Measurements from ENCODE around the gene ACAP2.

DNA sequence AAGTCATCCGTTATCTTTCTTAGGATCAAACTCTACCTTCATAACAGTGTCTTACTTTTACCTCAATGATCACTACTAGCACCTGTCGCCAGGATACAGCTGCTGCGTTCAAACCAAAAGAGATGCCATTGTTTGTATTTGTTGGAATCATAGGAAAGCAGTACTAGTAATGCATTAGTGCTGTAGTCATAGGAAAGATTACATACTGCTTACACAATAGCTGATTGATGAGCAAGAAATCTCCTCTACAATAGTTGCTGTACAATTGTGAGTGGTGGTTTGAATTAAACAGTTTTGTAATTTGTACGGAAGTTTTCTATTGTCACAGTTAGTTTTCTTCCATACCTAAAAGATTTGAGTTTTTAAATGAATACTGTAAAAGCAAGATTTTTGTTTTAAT lies 21.4 kb downstream of the ACAP2 start:
- TF ChIP-seq, protein P1, sequence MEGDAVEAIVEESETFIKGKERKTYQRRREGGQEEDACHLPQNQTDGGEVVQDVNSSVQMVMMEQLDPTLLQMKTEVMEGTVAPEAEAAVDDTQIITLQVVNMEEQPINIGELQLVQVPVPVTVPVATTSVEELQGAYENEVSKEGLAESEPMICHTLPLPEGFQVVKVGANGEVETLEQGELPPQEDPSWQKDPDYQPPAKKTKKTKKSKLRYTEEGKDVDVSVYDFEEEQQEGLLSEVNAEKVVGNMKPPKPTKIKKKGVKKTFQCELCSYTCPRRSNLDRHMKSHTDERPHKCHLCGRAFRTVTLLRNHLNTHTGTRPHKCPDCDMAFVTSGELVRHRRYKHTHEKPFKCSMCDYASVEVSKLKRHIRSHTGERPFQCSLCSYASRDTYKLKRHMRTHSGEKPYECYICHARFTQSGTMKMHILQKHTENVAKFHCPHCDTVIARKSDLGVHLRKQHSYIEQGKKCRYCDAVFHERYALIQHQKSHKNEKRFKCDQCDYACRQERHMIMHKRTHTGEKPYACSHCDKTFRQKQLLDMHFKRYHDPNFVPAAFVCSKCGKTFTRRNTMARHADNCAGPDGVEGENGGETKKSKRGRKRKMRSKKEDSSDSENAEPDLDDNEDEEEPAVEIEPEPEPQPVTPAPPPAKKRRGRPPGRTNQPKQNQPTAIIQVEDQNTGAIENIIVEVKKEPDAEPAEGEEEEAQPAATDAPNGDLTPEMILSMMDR (IDR thresholded peaks at IDR 0.05): no peak
- no peak for TF ChIP-seq POLR2A (IDR thresholded peaks at IDR 0.05)

All from testis (tissue), 2 donors.